UCSD-AML1 (cell line): Measurements from ENCODE around the gene GNL3.

Experiments
- DNase-seq: peaks from one replicate; lab custom pipeline; 2025; ENCODE audit not compliant: unreplicated experiment; lab: John Stamatoyannopoulos, UW

GNL3 gene

GRCh38 chr3:52688266-52688665 lies 2.4 kb downstream of the GNL3 start:
- DNase-seq: no peak

GRCh38 chr3:52689151-52689550 lies 3.3 kb downstream of the GNL3 start:
- no peak for DNase-seq

GRCh38 chr3:52690560-52690959 lies 4.7 kb downstream of the GNL3 start:
- DNase-seq: no peak

GRCh38 chr3:52693071-52693470 lies 7.2 kb downstream of the GNL3 start:
- DNase-seq: no peak

- DNase-seq: no peak
Observed at GRCh38 chr3:52694528-52695189, 8.8 kb downstream of the GNL3 start.

- no peak for DNase-seq
Observed at GRCh38 chr3:52695798-52696671, 10.2 kb downstream of the GNL3 start.

GRCh38 chr3:52696830-52697631 lies 11.2 kb downstream of the GNL3 start:
- DNase-seq: no peak

- DNase-seq: no peak
Observed at GRCh38 chr3:52697632-52697965, 11.8 kb downstream of the GNL3 start.

GRCh38 chr3:52703341-52703740 lies 17.5 kb downstream of the GNL3 start:
- DNase-seq: no peak

- peak; percentile 31 for DNase-seq
Observed at GRCh38 chr3:52704611-52705437, 19.0 kb downstream of the GNL3 start.

- DNase-seq: no peak
Observed at GRCh38 chr3:52705438-52705687, 19.5 kb downstream of the GNL3 start.

- DNase-seq: peak; percentile 89
Observed at GRCh38 chr3:52705688-52706686, 20.2 kb downstream of the GNL3 start, which contains the start of the genes GLT8D1 and SPCS1. TSS of gene GLT8D1 (minus strand) at chr3:52705791. CDS start at chr3:52700460, 5,331 bp downstream. TSS of gene SPCS1 (plus strand) at chr3:52706106. CDS start at chr3:52706247, 141 bp downstream.

- no peak for DNase-seq
Observed at GRCh38 chr3:52707585-52707984, 21.8 kb downstream of the GNL3 start.

- DNase-seq: no peak
Observed at GRCh38 chr3:52710512-52710911, 24.7 kb downstream of the GNL3 start.

- no peak for DNase-seq
Observed at GRCh38 chr3:52712291-52713212, 26.7 kb downstream of the GNL3 start.

GRCh38 chr3:52714335-52715302 lies 28.8 kb downstream of the GNL3 start:
- DNase-seq: no peak

- DNase-seq: peak; percentile 31
Observed at GRCh38 chr3:52715714-52716305, 30.0 kb downstream of the GNL3 start.
